GM21515 (cell line): Measurements from ENCODE around the gene MPC1.
"Not testable (repeated sequence)": the region's sequence is repeated elsewhere in the genome, so short reads cannot be mapped to it uniquely, and the experiment has no call there.

Experiments used
- ATAC-seq: cut with Tn5 transposase; IDR thresholded peaks from one replicate; pipeline ENCODE4 v1.9.1; 2021; ENCODE audit not compliant: unreplicated experiment

The MPC1 gene

GRCh38 chr6:166348305-166348949 is 34.3 kb downstream of the MPC1 start:
- no peak for ATAC-seq

- ATAC-seq = no peak
Measured at GRCh38 chr6:166346965-166347364, 35.8 kb downstream of the MPC1 start.

GRCh38 chr6:166346449-166346848 is 36.3 kb downstream of the MPC1 start:
- ATAC-seq = no peak

GRCh38 chr6:166345672-166346071 is 37.1 kb downstream of the MPC1 start:
- not testable (repeated sequence) for ATAC-seq

DNA sequence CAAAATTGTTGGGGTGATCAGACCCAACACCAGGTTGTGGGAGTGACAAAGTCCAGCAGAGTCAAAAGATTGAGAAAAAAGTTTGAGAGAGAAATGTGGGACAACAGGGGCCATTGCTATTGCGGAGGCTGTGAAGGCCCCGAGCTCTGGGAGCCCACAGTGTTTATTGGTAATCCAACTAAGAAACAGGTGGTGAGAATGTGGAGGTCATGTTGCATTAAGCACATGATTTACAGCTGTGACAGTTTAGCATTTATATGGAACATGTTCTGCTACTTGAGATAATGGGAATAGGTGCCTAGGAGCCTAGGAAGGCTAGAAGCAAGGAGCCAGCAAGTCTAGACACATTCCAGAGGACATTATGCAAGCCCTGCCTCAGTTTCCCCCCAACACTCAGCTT is 37.8 kb downstream of the MPC1 start:
- ATAC-seq = not testable (repeated sequence)

DNA sequence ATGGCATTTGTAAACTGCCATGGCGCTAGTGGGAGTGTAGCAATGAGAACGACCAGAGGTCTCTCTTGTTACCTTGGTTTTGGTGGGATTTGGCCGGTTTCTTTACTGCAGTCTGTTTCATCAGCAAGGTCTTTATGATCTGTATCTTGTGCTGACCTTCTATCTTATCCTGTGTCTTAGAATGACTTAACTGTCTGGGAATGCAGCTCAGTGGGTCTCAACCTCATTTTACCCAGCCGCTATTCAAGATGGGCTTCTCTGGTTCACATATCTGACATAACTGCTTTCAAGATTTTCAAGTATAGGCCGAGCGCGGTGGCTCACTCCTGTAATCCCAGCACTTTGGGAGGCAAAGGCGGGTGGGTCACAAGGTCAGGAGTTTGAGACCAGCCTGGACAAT is 38.5 kb downstream of the MPC1 start:
- ATAC-seq = no peak

GRCh38 chr6:166343150-166343487 is 39.6 kb downstream of the MPC1 start:
- ATAC-seq = peak; percentile 34

DNA sequence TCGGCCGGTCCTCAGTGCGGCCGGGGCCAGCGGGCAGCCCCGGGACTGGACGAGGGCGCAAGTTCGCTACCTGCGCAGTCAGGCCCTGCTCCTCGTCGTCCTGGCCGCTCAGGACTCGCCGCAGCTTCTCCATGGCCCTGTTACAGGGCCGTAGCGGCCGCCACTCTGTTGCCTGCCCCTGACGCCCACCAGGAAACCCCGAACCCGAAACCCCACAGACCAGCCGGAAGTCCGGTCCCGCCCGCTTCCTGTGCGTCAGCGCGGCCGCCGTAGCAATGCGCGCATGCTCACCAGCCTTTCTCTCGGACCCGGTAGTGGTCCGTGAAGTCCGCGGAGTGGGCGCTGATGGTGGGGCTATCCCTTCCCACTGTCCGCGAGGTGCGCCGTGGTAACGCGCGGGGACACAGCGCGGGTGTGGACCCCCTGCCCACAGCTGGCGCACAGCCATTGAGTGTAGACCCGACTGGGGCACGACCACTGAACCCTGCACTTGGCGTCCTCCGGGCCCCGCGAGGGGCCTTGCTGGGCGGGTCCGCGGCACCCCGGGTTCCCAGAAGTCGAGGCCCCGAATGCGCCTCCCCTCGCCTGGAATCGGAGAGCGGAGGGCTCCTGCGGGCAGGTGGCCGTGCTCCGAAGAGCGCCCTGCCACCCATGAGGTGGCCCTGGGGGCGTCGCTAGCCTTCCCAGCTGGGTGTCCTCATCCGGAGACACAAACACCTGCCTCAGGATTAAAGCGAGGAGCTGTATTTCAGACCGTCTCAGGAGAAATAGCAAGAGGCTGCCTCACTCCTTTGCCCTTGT is 40.2 kb downstream of the MPC1 start, which contains the start of gene SFT2D1:
Gene SFT2D1, minus strand, starts transcription at position 197 of the 801 bp plus-strand sequence. Its CDS starts 64 bp downstream, at position 133.
- peak; percentile 92 for ATAC-seq

DNA sequence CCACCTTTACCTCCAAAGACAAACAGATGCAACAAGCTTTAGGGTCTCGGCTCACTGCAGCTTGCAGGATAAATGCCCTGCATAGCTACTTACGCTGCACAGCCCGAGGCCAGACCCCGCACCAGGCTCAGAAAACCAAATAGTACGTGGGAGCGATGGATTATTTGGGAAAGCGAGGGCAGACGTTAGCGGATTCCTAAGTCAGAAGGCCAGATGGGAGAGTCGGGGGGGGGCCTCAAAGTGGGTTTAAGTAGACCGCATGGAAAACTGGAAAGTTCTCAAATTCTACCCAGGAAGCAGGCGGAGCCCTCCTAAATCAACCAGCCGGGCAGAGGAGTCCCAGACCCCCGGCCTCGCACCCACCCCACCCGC is 40.8 kb downstream of the MPC1 start:
- ATAC-seq = no peak

GRCh38 chr6:166341464-166341863 is 41.3 kb downstream of the MPC1 start:
- no peak for ATAC-seq

- no peak for ATAC-seq
Measured at GRCh38 chr6:166338854-166339253, 43.9 kb downstream of the MPC1 start.

DNA sequence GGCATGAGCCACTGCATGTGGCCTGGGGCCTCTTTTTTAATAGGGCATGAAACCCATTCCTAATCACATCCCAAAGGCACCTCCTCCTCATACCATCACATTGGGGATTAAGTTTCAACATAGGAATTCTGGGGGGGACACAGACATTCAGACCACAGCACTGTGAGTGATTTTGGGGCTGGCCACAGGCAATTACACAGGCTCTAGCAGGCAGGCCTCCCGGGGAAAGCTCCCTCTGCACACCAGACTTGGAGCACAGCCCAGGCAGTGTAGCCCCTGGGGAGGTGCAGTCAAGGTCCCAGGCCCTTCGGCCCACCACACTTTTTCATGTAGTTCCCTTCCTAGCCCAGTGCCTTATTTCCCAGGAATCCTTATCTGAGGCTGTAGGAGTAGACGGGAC is 45.9 kb downstream of the MPC1 start:
- no peak for ATAC-seq

GRCh38 chr6:166335378-166336302 is 47.1 kb downstream of the MPC1 start:
- ATAC-seq = no peak

- ATAC-seq = no peak
Measured at GRCh38 chr6:166334878-166335277, 47.9 kb downstream of the MPC1 start.

DNA sequence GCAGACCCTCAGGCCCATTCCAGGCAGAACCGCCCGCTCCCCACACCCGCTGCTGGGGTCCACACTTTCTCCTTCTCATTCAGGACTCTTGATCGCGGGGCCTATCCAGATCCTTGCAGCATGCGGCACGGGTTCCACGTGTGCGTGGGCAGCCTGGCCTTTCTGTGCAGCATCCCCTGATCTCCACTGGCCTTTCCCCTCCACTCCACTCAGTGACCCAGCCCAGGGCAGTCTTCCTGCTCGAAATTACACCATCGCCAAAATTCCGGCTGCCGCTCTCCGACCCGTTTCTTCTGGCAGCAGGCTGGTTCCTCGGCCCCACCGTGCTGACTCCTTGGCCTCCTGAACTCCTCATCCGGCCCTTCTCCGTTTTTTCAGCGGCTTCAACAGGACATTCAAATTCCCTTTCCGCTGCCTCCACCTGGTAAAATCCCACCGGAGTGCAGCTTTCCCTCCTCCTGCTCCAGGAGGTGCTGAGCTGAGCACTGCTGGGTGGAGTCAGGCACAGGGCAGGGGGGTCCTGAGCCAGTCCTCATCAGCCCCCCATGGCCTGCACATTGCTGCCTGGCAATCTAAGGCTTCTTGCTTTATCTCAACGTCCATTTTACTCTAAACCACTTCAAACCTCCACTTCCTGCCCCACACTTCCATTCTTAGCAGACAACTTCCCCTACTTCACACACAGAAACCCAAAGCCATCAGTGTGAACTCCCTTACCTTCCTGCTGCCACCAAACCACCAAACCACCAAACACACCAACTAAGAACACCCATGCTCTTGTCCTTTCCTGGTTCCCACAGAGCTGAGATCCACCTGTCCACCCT is 49.4 kb downstream of the MPC1 start:
- peak; percentile 70 for ATAC-seq

DNA sequence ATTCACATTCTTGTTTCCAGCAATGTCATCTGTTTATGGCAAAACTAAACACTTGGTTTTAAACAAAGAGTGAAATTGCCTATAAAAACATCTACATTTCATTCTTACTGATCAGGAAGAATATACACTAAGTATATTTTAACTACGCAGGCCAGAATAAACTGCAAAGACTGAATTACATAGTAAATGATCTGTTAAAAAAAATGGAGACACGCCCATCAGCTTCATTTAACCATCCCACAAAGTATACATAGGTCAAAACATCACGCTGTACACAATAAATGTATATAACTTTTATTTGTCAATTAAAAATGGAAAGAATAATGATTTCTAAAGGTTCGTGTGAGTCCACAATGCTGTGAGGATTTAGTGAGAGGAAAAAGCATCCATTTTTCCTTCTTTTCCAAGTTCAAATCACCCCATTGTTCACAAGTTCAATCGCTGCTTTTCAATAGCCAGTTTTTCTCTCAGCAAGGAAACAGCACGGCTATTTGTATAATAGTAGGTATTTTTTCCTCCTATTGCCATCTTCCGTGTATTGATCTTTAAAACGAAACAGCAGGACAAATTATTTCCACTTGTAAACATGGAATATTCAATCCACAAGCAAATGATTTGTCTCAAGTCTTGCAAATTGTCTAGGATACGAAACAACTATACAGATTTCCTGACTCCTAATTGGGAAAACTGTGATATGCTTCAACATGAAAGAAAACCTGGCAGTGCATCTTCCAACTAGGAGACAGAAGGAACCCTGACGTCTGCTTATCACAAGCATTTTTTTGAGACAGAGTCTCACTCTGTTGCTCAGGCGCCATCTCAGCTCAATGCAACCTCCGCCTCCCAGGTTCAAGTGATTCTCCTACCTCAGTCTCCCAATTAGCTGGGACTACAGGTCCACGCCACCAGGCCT is 51.0 kb downstream of the MPC1 start:
- no peak for ATAC-seq

GRCh38 chr6:166330612-166331011 is 52.1 kb downstream of the MPC1 start:
- no peak for ATAC-seq

DNA sequence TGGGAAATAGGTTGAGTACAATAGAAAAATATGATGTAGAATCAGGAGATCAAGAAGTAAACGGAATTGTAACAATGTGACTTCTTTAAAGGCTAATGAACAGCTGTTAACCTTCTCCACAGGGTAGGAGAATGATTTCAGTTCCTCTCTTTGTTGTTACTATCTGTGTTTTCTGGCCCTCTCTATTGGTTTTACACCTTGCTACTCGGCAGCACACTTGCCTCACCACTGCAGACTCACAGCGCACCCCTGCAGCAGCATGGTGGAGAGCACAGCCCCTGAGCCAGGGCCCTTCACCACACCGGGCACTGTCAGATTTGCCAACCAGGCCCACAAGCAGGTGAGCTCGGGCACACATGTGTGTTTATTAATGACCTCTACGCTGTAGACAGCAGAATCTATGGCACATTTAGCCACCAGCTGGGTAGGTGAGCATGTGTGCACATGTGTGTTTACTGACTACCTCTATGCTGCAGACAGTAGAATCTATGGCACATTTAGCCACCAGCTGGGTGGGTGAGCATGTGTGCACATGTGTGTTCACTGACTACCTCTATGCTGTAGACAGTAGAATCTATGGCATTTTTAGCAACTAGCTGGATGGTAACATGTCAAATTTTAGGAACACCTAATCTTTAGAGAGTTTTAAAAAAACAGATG is 57.2 kb downstream of the MPC1 start:
- ATAC-seq = peak; percentile 87

DNA sequence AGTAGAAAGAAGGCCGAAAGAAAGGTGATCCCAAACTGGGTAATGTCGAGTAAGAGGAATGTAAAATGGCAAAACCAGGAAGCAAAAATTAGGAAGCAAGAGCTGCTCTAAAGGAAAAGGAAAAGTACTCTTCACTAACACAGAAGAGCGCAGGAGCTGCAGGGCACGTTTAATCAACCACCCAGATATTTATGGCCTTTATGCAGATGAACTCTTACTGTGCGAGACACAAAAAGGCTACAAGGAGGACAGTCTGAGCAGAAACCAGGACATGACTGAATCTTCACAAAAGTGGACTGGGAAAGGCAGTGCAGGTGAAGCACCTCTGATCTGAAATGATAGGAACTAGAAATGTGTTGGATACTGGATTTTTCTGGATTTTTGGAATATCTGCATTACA is 59.3 kb downstream of the MPC1 start:
- ATAC-seq = no peak
